HCT116 (cell line): Measurements from ENCODE around the gene ITPK1. TPM values are rescaled to one million over a fixed set of nuclear protein-coding genes. Genes with fewer than 3 reads are reported as not detected.

Experiments used
- ATAC-seq: fragments of 200-7000 bp; cut with Tn5 transposase; 2 replicates; pipeline ENCODE4 v1.9.1; 2020; ENCODE audit warnings: mild to moderate bottlenecking, moderate library complexity
- BruUV-seq: library from RNA; stranded (reverse); fragments of 400-500 nt; replicated peaks from 2 replicates; lab custom pipeline; 2021; lab: Mats Ljungman, UMichigan
- CTCF ChIA-PET: fragments of 300-600 bp; sonication (Branson Sonifier 250); formaldehyde crosslinking; loops from one replicate; lab custom pipeline; 2021; ENCODE audit warnings: antibody characterized with exemption; lab: Charles Lee
- POLR2A ChIA-PET: fragments of 300-600, 350-600 bp; sonication (Branson Sonifier 250); formaldehyde crosslinking; loops from one replicate; lab custom pipeline; 2021; ENCODE audit warnings: antibody characterized with exemption; lab: Charles Lee
- RAD21 ChIA-PET, 2 experiments: fragments of 300-600 bp; sonication (Branson Sonifier 250); formaldehyde crosslinking; loops; one replicate each; lab custom pipeline; 2023; ENCODE audit warnings: low total read pairs in 2 of 2; ENCODE audit not compliant: uncharacterized antibody in 2 of 2, unreplicated experiment in 2 of 2, low non-redundant PET in 1 of 2; lab: Charles Lee
- DNase-seq: peaks from one replicate; pipeline ENCODE4 v3.0.0-alpha.2; 2010; ENCODE audit warnings: low read depth, low spot score
- H2AFZ ChIP-seq: fragments of 200-600 bp; shearing (Covaris generic), sonication (generic); 2 replicates; pipeline ENCODE4 v1.6.1; 2017; ENCODE audit warnings: low read depth, mixed run types, mixed read lengths, antibody characterized with exemption, low read length; ENCODE audit not compliant: poor library complexity, severe bottlenecking
- H3K27ac ChIP-seq: 2 replicates; pipeline ENCODE4 v1.5.1; 2012; ENCODE audit warnings: low read depth, low read length
- H3K27me3 ChIP-seq: fragments of 200-600 bp; sonication (generic); 2 replicates; pipeline ENCODE4 v1.6.1; 2016; ENCODE audit warnings: mixed run types, low read length, mixed read lengths; ENCODE audit not compliant: insufficient read depth
- H3K36me3 ChIP-seq, 2 experiments: fragments of 200-500 bp in 1 of 2; fragments of 200-600 bp in 1 of 2; sonication (Bioruptor generic) in 1 of 2; sonication (generic) in 1 of 2; 2 replicates each; pipeline versions ENCODE4 v1.5.1 to v1.6.1; 2014 to 2016; ENCODE audit warnings: low read length in 2 of 2, inconsistent platforms in 1 of 2, mixed read lengths in 1 of 2, mixed run types in 1 of 2; ENCODE audit not compliant: insufficient read depth in 2 of 2, control insufficient read depth in 1 of 2
- H3K4me1 ChIP-seq, 2 experiments: fragments of 200-600 bp in 1 of 2; sonication (generic) in 1 of 2; 2 replicates each; pipeline versions ENCODE4 v1.5.1 to v1.6.1; 2012 to 2017; ENCODE audit warnings: low read length in 2 of 2, inconsistent platforms in 1 of 2, mild to moderate bottlenecking in 1 of 2, mixed read lengths in 1 of 2, mixed run types in 1 of 2, moderate library complexity in 1 of 2; ENCODE audit not compliant: insufficient read depth in 2 of 2, control insufficient read depth in 1 of 2
- H3K4me2 ChIP-seq: fragments of 200-600 bp; sonication (generic); 2 replicates; pipeline ENCODE4 v1.6.1; 2017; ENCODE audit warnings: mixed run types, low read length, mixed read lengths
- H3K4me3 ChIP-seq, 2 experiments: fragments of 200-600 bp in 1 of 2; sonication (generic) in 1 of 2; replicated peaks in 1 of 2; 2 replicates each; pipeline ENCODE4 v1.5.1; 2011 to 2016; ENCODE audit warnings: low read length in 2 of 2, control low read depth in 1 of 2, low read depth in 1 of 2, mild to moderate bottlenecking in 1 of 2, mixed read lengths in 1 of 2, mixed run types in 1 of 2
- H3K79me2 ChIP-seq: fragments of 200-600 bp; sonication (generic); 2 replicates; pipeline ENCODE4 v1.6.1; 2017; ENCODE audit warnings: mild to moderate bottlenecking, mixed run types, low read length, moderate library complexity, mixed read lengths; ENCODE audit not compliant: insufficient read depth
- H3K9ac ChIP-seq: fragments of 200-600 bp; sonication (generic); 2 replicates; pipeline ENCODE4 v1.6.1; 2016; ENCODE audit warnings: low read length, mixed read lengths
- H3K9me2 ChIP-seq: fragments of 200-600 bp; sonication (generic), shearing (Covaris generic); 2 replicates; pipeline ENCODE4 v1.6.1; 2017; ENCODE audit warnings: mixed run types, mild to moderate bottlenecking, moderate library complexity; ENCODE audit not compliant: insufficient read depth
- H3K9me3 ChIP-seq, 2 experiments: fragments of 200-500 bp in 1 of 2; fragments of 200-600 bp in 1 of 2; sonication (Bioruptor generic) in 1 of 2; sonication (generic) in 1 of 2; 2 replicates each; pipeline ENCODE4 v1.6.1; 2014 to 2017; ENCODE audit warnings: low read length in 2 of 2, mixed read lengths in 2 of 2, inconsistent platforms in 1 of 2, low read depth in 1 of 2, mild to moderate bottlenecking in 1 of 2, mixed run types in 1 of 2, moderate library complexity in 1 of 2; ENCODE audit not compliant: control insufficient read depth in 1 of 2, insufficient read depth in 1 of 2
- H4K20me1 ChIP-seq: fragments of 200-600 bp; sonication (generic), shearing (Covaris generic); 2 replicates; pipeline ENCODE4 v1.6.1; 2017; ENCODE audit warnings: mixed run types, mild to moderate bottlenecking, moderate library complexity; ENCODE audit not compliant: insufficient read depth
- ATF3 ChIP-seq: IDR thresholded peaks from 2 replicates; pipeline ENCODE4 v1.6.1; 2012
- CBX3 ChIP-seq: IDR thresholded peaks from 2 replicates; pipeline ENCODE4 v1.6.1; 2012; ENCODE audit warnings: low read depth
- CEBPB ChIP-seq: IDR thresholded peaks from 2 replicates; pipeline ENCODE4 v1.6.1; 2012; ENCODE audit warnings: low read depth
- CTCF ChIP-seq, 3 experiments: fragments of 200-600 bp in 1 of 3; sonication (generic) in 1 of 3; IDR thresholded peaks in 2 of 3; conservative IDR thresholded peaks in 1 of 3; 2 replicates each; pipeline ENCODE4 v1.5.1; 2012 to 2017; ENCODE audit warnings: low read depth in 2 of 3, low read length in 2 of 3, antibody characterized with exemption in 1 of 3, borderline replicate concordance in 1 of 3, control low read depth in 1 of 3, mild to moderate bottlenecking in 1 of 3, mixed read lengths in 1 of 3, mixed run types in 1 of 3, moderate library complexity in 1 of 3; ENCODE audit not compliant: insufficient read depth in 1 of 3
- EGR1 ChIP-seq: IDR thresholded peaks from 2 replicates; pipeline ENCODE4 v1.6.1; 2012; ENCODE audit warnings: low read depth
- EZH2 ChIP-seq: fragments of 200-600 bp; sonication (generic); IDR thresholded peaks from 2 replicates; pipeline ENCODE4 v1.6.1; 2017; ENCODE audit warnings: antibody characterized with exemption, mixed run types
- MAX ChIP-seq: IDR thresholded peaks from 2 replicates; pipeline ENCODE4 v1.6.1; 2012
- POLR2AphosphoS5 ChIP-seq: IDR thresholded peaks from 2 replicates; pipeline ENCODE4 v1.6.1; 2011; ENCODE audit warnings: mild to moderate bottlenecking, low read depth, low read length, moderate library complexity
- RAD21 ChIP-seq: IDR thresholded peaks from 2 replicates; pipeline ENCODE4 v1.6.1; 2012; ENCODE audit warnings: low read depth, mild to moderate bottlenecking
- SP1 ChIP-seq: IDR thresholded peaks from 2 replicates; pipeline ENCODE4 v1.6.1; 2012; ENCODE audit warnings: low read depth
- SRF ChIP-seq: IDR thresholded peaks from 2 replicates; pipeline ENCODE4 v1.6.1; 2012; ENCODE audit warnings: low read depth
- TCF7L2 ChIP-seq: IDR thresholded peaks from 2 replicates; pipeline ENCODE4 v1.7.0; 2011; ENCODE audit warnings: borderline replicate concordance, inconsistent platforms; ENCODE audit not compliant: insufficient read depth, insufficient read length; ENCODE audit errors: extremely low read depth
- YY1 ChIP-seq: IDR thresholded peaks from 2 replicates; pipeline ENCODE4 v1.6.1; 2011; ENCODE audit warnings: low read length, low read depth, moderate library complexity, mild to moderate bottlenecking; ENCODE audit not compliant: insufficient replicate concordance; ENCODE audit errors: extremely low read depth
- ZNF274 ChIP-seq: fragments of 200-500 bp; sonication (Bioruptor generic); IDR thresholded peaks from 2 replicates; pipeline ENCODE4 v1.6.1; 2014; ENCODE audit warnings: mild to moderate bottlenecking, low read depth, low read length, inconsistent platforms
- intact Hi-C: fragments of 100-400 bp; cut with micrococcal nuclease; formaldehyde crosslinking; loops from 2 replicates; pipeline ENCODE4 v1.10.0; 2022
- total RNA-seq: library from RNA; stranded (reverse); gene quantifications from one replicate; pipeline ENCODE4 v1.2.1, GENCODE V29; 2021; ENCODE audit not compliant: unreplicated experiment

ITPK1 gene
- total RNA-seq, 1 experiment from 2014 or later, result 70.2 TPM

DNA sequence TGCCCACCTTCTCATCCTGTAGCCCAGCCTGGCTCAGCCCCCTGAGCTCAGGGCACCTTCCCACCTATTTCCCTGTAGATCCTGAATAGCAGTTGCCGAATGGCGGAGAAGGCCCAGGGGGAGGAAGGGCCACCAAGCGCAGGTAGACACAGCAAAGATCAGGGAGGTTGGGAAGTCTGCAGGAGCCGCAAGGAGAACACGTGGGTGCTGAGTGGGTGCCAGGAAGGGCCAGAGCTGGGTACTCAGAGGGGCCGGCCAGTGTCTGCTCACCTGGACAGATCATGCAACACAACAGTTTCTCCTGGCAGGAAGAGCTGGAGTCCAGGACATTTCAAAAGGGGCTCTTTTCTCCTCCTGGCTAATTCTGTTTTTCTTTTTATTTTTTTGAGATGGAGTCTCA is 162.2 kb downstream of the ITPK1 start:
- no peak for TF ChIP-seq SRF
- no peak for TF ChIP-seq YY1
- TF ChIP-seq ATF3, result no peak
- no peak for TF ChIP-seq EZH2
- TF ChIP-seq CTCF (IDR thresholded peaks at IDR 0.05 in 2 of 3, conservative IDR thresholded peaks at IDR 0.05 in 1 of 3; ENCODE audit: borderline replicate concordance in 1 of 3, insufficient read depth in 1 of 3, low read depth in 2 of 3, low read length in 2 of 3), result no peak
- no peak for TF ChIP-seq RAD21
- TF ChIP-seq EGR1, result no peak
- TF ChIP-seq POLR2AphosphoS5, result no peak
- TF ChIP-seq TCF7L2, result no peak
- TF ChIP-seq CBX3, result no peak
- TF ChIP-seq SP1, result no peak
- TF ChIP-seq MAX, result no peak
- TF ChIP-seq CEBPB, result no peak
- no peak for TF ChIP-seq ZNF274
- Histone ChIP-seq H3K9me2 (no peaks in the 10 kb centered on the region), H4K20me1 (no peaks in the 10 kb centered on the region), H3K4me1 (no peaks in the 10 kb centered on the region), H3K9ac (no peak overlapping the region), H3K9me3 (no peaks in the 10 kb centered on the region), H2AFZ (no peak overlapping the region), H3K4me3 (no peak overlapping the region), H3K27ac (no peak overlapping the region), H3K79me2 (no peaks in the 10 kb centered on the region), H3K36me3 (peaks cover 0 to 5% of the 10 kb centered on the region in 2 experiments; a peak in 2 of 4 replicates), H3K27me3 (no peaks in the 10 kb centered on the region), H3K4me2 (no peak overlapping the region)
- ChIA-PET POLR2A (no interaction called here), CTCF (interaction anchor here (1.0 to 2.5 kb wide), 2 partner anchors 160 to 186 kb away, joined by 5 to 9 read pairs; no protein-coding TSS in a partner anchor), RAD21 (no interaction called here)
- ATAC-seq (no peak), DNase-seq (no peak)
- BruUV-seq, result no TSS peak
- intact Hi-C loops, result loop anchor here (2.0 to 10.0 kb wide), 2 partner anchors 665 to 951 kb away; no protein-coding TSS in a partner anchor
